HFFc6 (cell line): ENCODE measurements around the gene HPCA. TPM values are rescaled to one million over a fixed set of nuclear protein-coding genes. Genes with fewer than 3 reads are reported as not detected.

Experiments
- DNase-seq: peaks from one replicate; pipeline ENCODE4 v3.0.0-alpha.2; 2018
- H3K27ac Mint-ChIP-seq: 2 replicates; pipeline ENCODE4 v1.8.0; 2020; ENCODE audit warnings: mild to moderate bottlenecking, mixed read lengths
- H3K27me3 Mint-ChIP-seq: 2 replicates; pipeline ENCODE4 v1.8.0; 2021; ENCODE audit warnings: mild to moderate bottlenecking, moderate library complexity, mixed read lengths; ENCODE audit not compliant: insufficient read depth
- H3K36me3 Mint-ChIP-seq: 2 replicates; pipeline ENCODE4 v1.8.0; 2021; ENCODE audit warnings: low read depth, mixed read lengths
- H3K4me1 Mint-ChIP-seq: 2 replicates; pipeline ENCODE4 v1.8.0; 2020; ENCODE audit warnings: low read depth, mixed read lengths
- H3K4me3 Mint-ChIP-seq: 2 replicates; pipeline ENCODE4 v1.8.0; 2020; ENCODE audit warnings: mild to moderate bottlenecking, moderate library complexity, mixed read lengths
- H3K9me3 Mint-ChIP-seq: 2 replicates; pipeline ENCODE4 v1.8.0; 2020; ENCODE audit warnings: mild to moderate bottlenecking, mixed read lengths
- CTCF ChIP-seq: fragments of 200-600 bp; sonication (generic); IDR thresholded peaks from 2 replicates; pipeline ENCODE4 v1.5.0; 2021; ENCODE audit warnings: antibody characterized with exemption, mild to moderate bottlenecking
- total RNA-seq, 6 experiments: library from RNA; stranded (reverse); fragmentation: NEBNext Ultra II Directional; extraction: Animal tissue kit (Norgen Biotek cat#: 25700); gene quantifications; 2 replicates in 1 of 6; 3 replicates in 5 of 6; pipeline ENCODE4 v1.2.3, GENCODE V29; 2021

Gene HPCA
- total RNA-seq, 6 experiments from 2014 or later = 0.23 TPM; not detected in 5

- no peak overlapping the region for H3K27ac Mint-ChIP-seq
- no peak for DNase-seq
- H3K9me3 Mint-ChIP-seq = peaks cover 4% of the 10 kb centered on the region; the same call in 1 of the 2 replicates
- H3K27me3 Mint-ChIP-seq = peaks cover 13% of the 10 kb centered on the region
- TF ChIP-seq CTCF = peak; percentile 85
- H3K36me3 Mint-ChIP-seq = peaks cover 4% of the 10 kb centered on the region; the same call in 1 of the 2 replicates
- H3K4me1 Mint-ChIP-seq = peaks cover 18% of the 10 kb centered on the region
- H3K4me3 Mint-ChIP-seq = peak overlapping the region; percentile 57; the same call in 1 of the 2 replicates
Measured at GRCh38 chr1:32892368-32893197, 6.3 kb downstream of the HPCA start.

- Mint-ChIP-seq H3K27ac (no peak overlapping the region), H3K36me3 (peaks cover 4% of the 10 kb centered on the region; the same call in 1 of the 2 replicates), H3K4me3 (peak overlapping the region; percentile 57; the same call in 1 of the 2 replicates), H3K4me1 (peaks cover 20% of the 10 kb centered on the region), H3K9me3 (peaks cover 4% of the 10 kb centered on the region; the same call in 1 of the 2 replicates), H3K27me3 (peaks cover 13% of the 10 kb centered on the region)
- TF ChIP-seq CTCF = peak; percentile 68
- no peak for DNase-seq
Measured at GRCh38 chr1:32893198-32894018, 7.1 kb downstream of the HPCA start.

- H3K27ac Mint-ChIP-seq = no peak overlapping the region
- peaks cover 4% of the 10 kb centered on the region; the same call in 1 of the 2 replicates for H3K9me3 Mint-ChIP-seq
- H3K4me3 Mint-ChIP-seq = no peak overlapping the region
- H3K27me3 Mint-ChIP-seq = peaks cover 12% of the 10 kb centered on the region
- H3K4me1 Mint-ChIP-seq = peaks cover 20% of the 10 kb centered on the region
- no peak for DNase-seq
- H3K36me3 Mint-ChIP-seq = peaks cover 4% of the 10 kb centered on the region; the same call in 1 of the 2 replicates
- TF ChIP-seq CTCF = no peak
Measured at GRCh38 chr1:32894019-32894600, 7.8 kb downstream of the HPCA start.

- H3K27ac Mint-ChIP-seq = no peak overlapping the region
- H3K4me1 Mint-ChIP-seq = peaks cover 20% of the 10 kb centered on the region
- DNase-seq = no peak
- peaks cover 7% of the 10 kb centered on the region for H3K27me3 Mint-ChIP-seq
- H3K4me3 Mint-ChIP-seq = no peak overlapping the region
- no peak for TF ChIP-seq CTCF
- H3K36me3 Mint-ChIP-seq = peaks cover 4% of the 10 kb centered on the region; the same call in 1 of the 2 replicates
- peaks cover 4% of the 10 kb centered on the region; the same call in 1 of the 2 replicates for H3K9me3 Mint-ChIP-seq
Measured at GRCh38 chr1:32894681-32895080, 8.4 kb downstream of the HPCA start.
